H1 (cell line): ENCODE measurements around the gene EML4. TPM values are rescaled to one million over a fixed set of nuclear protein-coding genes. Genes with fewer than 3 reads are reported as not detected.

ENCODE experiments used
- CTCF ChIA-PET: fragments of 300-600 bp; sonication (Branson Sonifier 250); formaldehyde crosslinking; loops from one replicate; lab custom pipeline; 2021; ENCODE audit not compliant: partially characterized antibody; lab: Charles Lee
- POLR2A ChIA-PET: fragments of 300-600 bp; sonication (Branson Sonifier 250); formaldehyde crosslinking; loops from one replicate; lab custom pipeline; 2021; ENCODE audit warnings: inconsistent platforms; ENCODE audit not compliant: partially characterized antibody; lab: Charles Lee
- DNase-seq, 2 experiments: peaks; one replicate each; pipeline versions ENCODE4 v3.0.0 to v3.0.0-alpha.2; 2010 to 2022; ENCODE audit warnings: low spot score in 2 of 2, low read depth in 1 of 2, mixed read lengths in 1 of 2
- FAIRE-seq: peaks from 2 replicates; lab custom pipeline; 2011; peaks lifted over from hg19 to GRCh38; lab: Jason Lieb, UNC
- H2AFZ ChIP-seq: 2 replicates; pipeline ENCODE4 v1.8.1; 2012; ENCODE audit warnings: low read length, inconsistent platforms
- H2AK5ac ChIP-seq: 2 replicates; pipeline ENCODE4 v1.6.1; 2013; ENCODE audit warnings: low read depth, low read length
- H2BK120ac ChIP-seq: replicated peaks from 2 replicates; pipeline ENCODE3; 2013; ENCODE audit warnings: low read depth, low read length, inconsistent platforms
- H2BK12ac ChIP-seq: 2 replicates; pipeline ENCODE4 v1.6.1; 2013; ENCODE audit warnings: low read depth, low read length
- H2BK15ac ChIP-seq: 2 replicates; pipeline ENCODE4 v1.6.1; 2013; ENCODE audit warnings: low read length
- H2BK20ac ChIP-seq: 2 replicates; pipeline ENCODE4 v1.6.1; 2013; ENCODE audit warnings: low read length
- H2BK5ac ChIP-seq: 2 replicates; pipeline ENCODE4 v1.6.1; 2013; ENCODE audit warnings: low read depth, low read length
- H3K14ac ChIP-seq: 2 replicates; pipeline ENCODE4 v1.6.1; 2013; ENCODE audit warnings: inconsistent platforms; ENCODE audit not compliant: insufficient read length
- H3K18ac ChIP-seq: 2 replicates; pipeline ENCODE4 v1.6.1; 2013; ENCODE audit warnings: low read length; ENCODE audit errors: extremely low read depth
- H3K23ac ChIP-seq: 2 replicates; pipeline ENCODE4 v1.6.1; 2013; ENCODE audit warnings: inconsistent platforms; ENCODE audit not compliant: insufficient read length
- H3K23me2 ChIP-seq: 2 replicates; pipeline ENCODE4 v1.6.1; 2013; ENCODE audit warnings: low read depth, low read length
- H3K27ac ChIP-seq: 2 replicates; pipeline ENCODE4 v1.6.1; 2011; ENCODE audit warnings: low read depth, low read length, inconsistent platforms
- H3K27me3 ChIP-seq, 4 experiments: replicated peaks in 1 of 4; 1 replicate in 1 of 4; 2 replicates in 3 of 4; pipeline versions ENCODE4 v1.6.1 to v1.8.1; 2011 to 2013; ENCODE audit warnings: low read length in 3 of 4, mild to moderate bottlenecking in 3 of 4, inconsistent platforms in 2 of 4, mixed read lengths in 2 of 4, moderate library complexity in 1 of 4; ENCODE audit not compliant: control insufficient read depth in 3 of 4, insufficient read depth in 3 of 4; ENCODE audit errors: extremely low read depth in 1 of 4
- H3K36me3 ChIP-seq, 4 experiments: 2 replicates each; pipeline versions ENCODE4 v1.6.1 to v1.8.1; 2011 to 2013; ENCODE audit warnings: mild to moderate bottlenecking in 4 of 4, low read length in 3 of 4, moderate library complexity in 2 of 4, control low read depth in 1 of 4, inconsistent platforms in 1 of 4; ENCODE audit not compliant: insufficient read depth in 4 of 4, control insufficient read depth in 2 of 4
- H3K4ac ChIP-seq: replicated peaks from 2 replicates; pipeline ENCODE3; 2013; ENCODE audit warnings: low read length, low read depth, mixed read lengths, inconsistent platforms; ENCODE audit not compliant: insufficient read length
- H3K4me1 ChIP-seq, 4 experiments: replicated peaks in 1 of 4; 1 replicate in 1 of 4; 2 replicates in 3 of 4; pipeline versions ENCODE4 v1.6.1 to v1.8.1; 2011 to 2013; ENCODE audit warnings: low read length in 3 of 4, inconsistent platforms in 2 of 4, mixed read lengths in 1 of 4; ENCODE audit not compliant: insufficient read depth in 4 of 4, control insufficient read depth in 3 of 4
- H3K4me2 ChIP-seq, 2 experiments: 2 replicates each; pipeline versions ENCODE4 v1.6.1 to v1.8.1; 2011 to 2013; ENCODE audit warnings: low read depth in 2 of 2, low read length in 2 of 2, control low read depth in 1 of 2, inconsistent platforms in 1 of 2, mild to moderate bottlenecking in 1 of 2; ENCODE audit not compliant: insufficient read depth in 1 of 2
- H3K4me3 ChIP-seq, 4 experiments: fragments of 200-600, 300-600 bp in 1 of 4; sonication (generic), shearing (Covaris generic), sonication (Bioruptor Twin) in 1 of 4; 2 replicates each; pipeline versions ENCODE4 v1.5.1 to v1.8.1; 2011 to 2016; ENCODE audit warnings: low read length in 4 of 4, low read depth in 3 of 4, control low read depth in 2 of 4, inconsistent platforms in 2 of 4, mild to moderate bottlenecking in 2 of 4, mixed read lengths in 1 of 4, moderate library complexity in 1 of 4; ENCODE audit not compliant: insufficient read depth in 2 of 4; ENCODE audit errors: extremely low read depth in 1 of 4
- H3K56ac ChIP-seq: replicated peaks from 2 replicates; pipeline ENCODE3; 2013; ENCODE audit warnings: low read depth, mild to moderate bottlenecking, mixed read lengths, low read length, inconsistent platforms; ENCODE audit not compliant: insufficient read length
- H3K79me1 ChIP-seq: 2 replicates; pipeline ENCODE4 v1.6.1; 2013; ENCODE audit warnings: low read depth, low read length, control low read depth
- H3K79me2 ChIP-seq, 2 experiments: 2 replicates each; pipeline versions ENCODE4 v1.6.1 to v1.8.1; 2012 to 2013; ENCODE audit warnings: low read length in 2 of 2, mild to moderate bottlenecking in 2 of 2, inconsistent platforms in 1 of 2; ENCODE audit not compliant: insufficient read depth in 2 of 2, control insufficient read depth in 1 of 2
- H3K9ac ChIP-seq, 4 experiments: replicated peaks in 1 of 4; 1 replicate in 1 of 4; 2 replicates in 3 of 4; pipeline versions ENCODE4 v1.6.1 to v1.8.1; 2011 to 2013; ENCODE audit warnings: low read depth in 3 of 4, low read length in 3 of 4, control low read depth in 2 of 4, mild to moderate bottlenecking in 2 of 4, moderate library complexity in 2 of 4, inconsistent platforms in 1 of 4; ENCODE audit errors: extremely low read depth in 1 of 4
- H3K9me3 ChIP-seq, 2 experiments: 2 replicates each; pipeline versions ENCODE4 v1.6.1 to v1.8.1; 2012 to 2013; ENCODE audit warnings: mild to moderate bottlenecking in 2 of 2, moderate library complexity in 2 of 2, control low read depth in 1 of 2, inconsistent platforms in 1 of 2, low read depth in 1 of 2, low read length in 1 of 2, mixed read lengths in 1 of 2; ENCODE audit not compliant: insufficient read depth in 2 of 2
- H4K20me1 ChIP-seq, 2 experiments: replicated peaks in 1 of 2; 2 replicates each; pipeline versions ENCODE3 to v1.8.1; 2011 to 2013; ENCODE audit warnings: inconsistent platforms in 2 of 2, low read length in 2 of 2, mild to moderate bottlenecking in 1 of 2; ENCODE audit not compliant: insufficient read depth in 2 of 2, control insufficient read depth in 1 of 2
- H4K5ac ChIP-seq: 2 replicates; pipeline ENCODE4 v1.6.1; 2013; ENCODE audit warnings: low read length, low read depth, mixed read lengths, inconsistent platforms; ENCODE audit not compliant: insufficient read length
- H4K8ac ChIP-seq: 2 replicates; pipeline ENCODE4 v1.8.0; 2013; ENCODE audit warnings: mild to moderate bottlenecking, moderate library complexity, low read length, inconsistent platforms; ENCODE audit not compliant: insufficient read depth; ENCODE audit errors: extremely low read depth
- H4K91ac ChIP-seq: replicated peaks from 2 replicates; pipeline ENCODE3; 2013; ENCODE audit warnings: low read length, mixed read lengths, inconsistent platforms; ENCODE audit not compliant: insufficient read length
- WGBS, 2 experiments: shearing (Covaris generic) in 1 of 2; methylation state at CpG; one replicate each; pipeline versions ENCODE4 v1.1.6 to v1.1.7; 2013 to 2015; ENCODE audit warnings: low lambda C conversion rate in 2 of 2, mixed read lengths in 2 of 2, inconsistent platforms in 1 of 2, low coverage in 1 of 2, missing lambda C conversion rate in 1 of 2; ENCODE audit not compliant: insufficient replicate concordance in 2 of 2, insufficient coverage in 1 of 2, insufficient read length in 1 of 2; ENCODE audit errors: extremely low coverage in 1 of 2, missing lambda C conversion rate in 1 of 2; 5-methylcytosine and 5-hydroxymethylcytosine counted together
- polyA plus RNA-seq, 7 experiments: library from polyadenylated mRNA; depleted of rRNA in 3 of 7; stranded (reverse) in 5 of 7; unstranded in 2 of 7; fragments of >200 nt in 5 of 7; fragments of 200-250 nt in 2 of 7; gene quantifications; 1 replicate in 5 of 7; 2 replicates in 1 of 7; 4 replicates in 1 of 7; pipeline versions ENCODE4 v1.2.1 to v1.2.3, GENCODE V29; 2011 to 2013; ENCODE audit warnings: missing spikeins in 2 of 7, mixed read lengths in 2 of 7
- total RNA-seq: library from RNA; stranded (reverse); fragmentation: NEBNext Ultra II Directional; extraction: Animal tissue kit (Norgen Biotek cat#: 25700); gene quantifications from 2 replicates; pipeline ENCODE4 v1.2.1, GENCODE V29; 2021

The EML4 gene
- total and polyA plus RNA-seq, 2 of the 8 experiments (the other 6 are each of a cell fraction or from before 2014, with no cell fraction given), result 50.1 to 104 TPM

GRCh38 chr2:42336361-42336965, 167.3 kb downstream of the EML4 start:
- Histone ChIP-seq H3K18ac (no peak overlapping the region), H2AFZ (no peak overlapping the region), H3K14ac (no peak overlapping the region), H3K4me2 (no peak overlapping the region), H3K56ac (no peak overlapping the region), H4K20me1 (peaks cover 0 to 5% of the 10 kb centered on the region in 2 experiments), H3K9me3 (no peaks in the 10 kb centered on the region), H3K79me2 (no peaks in the 10 kb centered on the region), H3K23me2 (no peaks in the 10 kb centered on the region), H3K9ac (no peak overlapping the region), H2BK15ac (no peak overlapping the region), H3K23ac (no peak overlapping the region), H3K27me3 (no peaks in the 10 kb centered on the region), H4K5ac (no peak overlapping the region), H2BK20ac (no peak overlapping the region), H3K4me3 (no peak overlapping the region), H3K36me3 (peaks cover 0 to 19% (median 12%) of the 10 kb centered on the region in 4 experiments; a peak in 6 of 8 replicates), H3K4ac (no peak overlapping the region), H3K4me1 (no peaks in the 10 kb centered on the region; a peak in 2 of 7 replicates), H2BK12ac (no peak overlapping the region), H4K8ac (no peak overlapping the region; the same call in 1 of the 2 replicates), H4K91ac (no peak overlapping the region), H2AK5ac (no peak overlapping the region), H2BK120ac (no peak overlapping the region), H3K79me1 (peaks cover 7% of the 10 kb centered on the region), H2BK5ac (no peak overlapping the region), H3K27ac (no peak overlapping the region)
- no peak for FAIRE-seq
- WGBS, 2 experiments, result 95% methylated on average over 9 of the region's 9 CpGs; no CpG with 5 or more reads in 1 of the 2 experiments
- no peak for DNase-seq
- ChIA-PET CTCF (interaction anchor here (0.6 to 0.9 kb wide), 4 partner anchors 8 to 240 kb away, joined by 3 to 5 read pairs (median 4); no protein-coding TSS in a partner anchor), POLR2A (no interaction called here)
